UCSD-AML1 (cell line): ENCODE data around the gene PUM2.

Source experiments
- DNase-seq: peaks from one replicate; lab custom pipeline; 2025; ENCODE audit not compliant: unreplicated experiment; lab: John Stamatoyannopoulos, UW

Gene PUM2

GRCh38 chr2:20203521-20204225, 147.0 kb downstream of the PUM2 start:
- no peak for DNase-seq

- DNase-seq, result no peak
These were observed 147.6 kb downstream of the PUM2 start for GRCh38 chr2:20203072-20203471.

DNA sequence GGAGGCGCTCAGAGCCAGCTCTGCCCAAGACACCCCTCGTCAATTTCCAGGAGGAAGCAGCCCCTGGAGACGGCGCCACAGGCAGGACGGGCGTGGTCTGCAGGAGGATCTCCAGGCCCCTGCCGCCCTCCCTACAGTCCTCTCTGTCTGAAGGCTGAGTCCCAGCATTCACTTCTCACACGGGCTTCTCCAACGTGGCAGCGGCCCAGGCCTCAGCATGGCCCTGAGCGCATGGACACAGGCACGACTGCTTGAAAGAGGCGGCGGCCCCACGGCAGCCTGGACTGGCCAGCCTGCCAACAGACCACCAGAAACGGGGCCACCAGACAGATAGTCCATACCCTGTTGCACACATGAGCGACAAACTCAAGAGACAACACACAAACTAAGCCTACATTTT, 149.0 kb downstream of the PUM2 start:
- DNase-seq, result no peak

GRCh38 chr2:20200697-20201555, 149.7 kb downstream of the PUM2 start:
- DNase-seq, result no peak

- no peak for DNase-seq
These were observed 150.9 kb downstream of the PUM2 start for GRCh38 chr2:20199633-20200270.

DNA sequence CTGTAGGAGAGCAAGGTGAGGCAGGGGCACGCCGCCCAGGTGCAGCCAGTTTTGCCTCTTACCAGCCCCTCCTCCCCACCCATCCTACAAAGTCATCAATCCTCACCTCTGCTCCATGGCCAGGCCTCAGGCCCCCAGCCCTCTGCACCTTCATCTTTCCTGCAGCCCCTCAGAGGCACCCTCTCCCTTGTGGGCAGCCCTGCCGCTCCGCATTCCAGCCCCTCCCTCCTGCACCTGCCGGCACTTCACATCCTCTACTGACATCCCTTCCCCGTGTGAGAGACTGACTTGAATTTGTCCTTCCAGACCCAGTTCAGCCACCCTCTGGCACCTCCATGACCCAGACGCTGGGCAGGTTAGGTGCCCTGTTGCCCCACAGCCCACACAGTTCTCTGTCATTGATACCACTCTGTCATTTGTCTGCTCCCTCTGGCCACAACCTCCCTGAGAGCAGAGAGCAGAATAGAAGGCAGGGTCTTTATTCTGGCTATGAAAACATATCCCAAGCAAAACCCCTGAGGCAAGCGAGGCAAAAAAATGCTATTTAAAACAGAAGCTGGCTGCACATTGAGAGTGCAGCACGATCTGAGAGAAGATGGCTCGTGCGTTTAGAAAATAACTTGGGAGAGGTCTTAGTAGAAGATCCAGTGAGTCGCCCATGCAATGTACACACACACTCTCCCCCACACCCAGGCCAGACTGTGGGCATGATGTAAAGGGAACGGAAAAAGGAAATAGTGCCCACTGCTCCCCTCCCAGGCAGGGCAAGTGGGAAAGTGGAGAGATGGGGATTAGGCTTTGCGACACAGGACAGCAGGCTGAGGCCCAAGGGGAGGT, 151.6 kb downstream of the PUM2 start:
- no peak for DNase-seq
